Putamen (tissue), 1 donor: ENCODE data around the gene WBP1L.
"Not testable (repeated sequence)": the region's sequence is repeated elsewhere in the genome, so short reads cannot be mapped to it uniquely, and the experiment has no call there.

Experiments
- DNase-seq: peaks from one replicate; pipeline ENCODE4 v3.0.0-alpha.2; 2016; ENCODE audit warnings: low spot score

The WBP1L gene

GRCh38 chr10:102813017-102813541 is 69.3 kb downstream of the WBP1L start:
- DNase-seq, result no peak

DNA sequence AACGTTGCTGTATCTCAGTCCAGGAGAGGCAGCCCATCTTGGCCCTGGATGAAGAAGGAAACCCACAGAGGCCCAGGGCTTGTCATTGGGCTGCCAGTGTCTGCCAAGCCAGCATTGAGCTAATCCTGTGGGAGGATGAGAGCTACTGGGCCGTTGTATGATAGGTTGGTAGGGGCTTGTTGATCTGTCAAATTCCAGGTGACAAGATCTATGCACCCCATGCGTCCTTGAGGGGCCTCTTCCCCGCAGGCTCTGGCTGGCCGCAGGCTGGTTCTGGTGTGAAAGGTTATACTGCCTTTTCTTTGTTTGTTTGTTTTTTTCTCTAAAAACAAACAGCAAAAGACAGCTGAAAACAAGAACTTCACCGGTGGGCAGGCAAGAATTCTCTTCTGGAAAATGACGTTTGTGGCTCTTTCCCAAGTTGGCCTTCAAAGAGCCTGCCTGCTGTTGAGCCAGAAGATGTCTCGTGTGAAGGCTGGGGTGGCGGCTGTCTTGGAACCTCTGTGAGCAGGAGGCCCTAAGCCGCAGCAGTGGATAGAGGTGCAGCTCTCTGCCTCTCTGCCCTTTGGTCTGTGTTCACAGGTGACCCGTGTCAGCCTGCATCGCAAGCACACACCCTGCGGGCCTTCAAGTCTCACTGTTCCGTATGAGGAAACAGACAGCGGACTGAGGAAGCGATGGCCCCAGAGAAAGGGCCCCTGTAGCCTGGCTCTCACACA is 70.1 kb downstream of the WBP1L start:
- DNase-seq, result no peak

DNA sequence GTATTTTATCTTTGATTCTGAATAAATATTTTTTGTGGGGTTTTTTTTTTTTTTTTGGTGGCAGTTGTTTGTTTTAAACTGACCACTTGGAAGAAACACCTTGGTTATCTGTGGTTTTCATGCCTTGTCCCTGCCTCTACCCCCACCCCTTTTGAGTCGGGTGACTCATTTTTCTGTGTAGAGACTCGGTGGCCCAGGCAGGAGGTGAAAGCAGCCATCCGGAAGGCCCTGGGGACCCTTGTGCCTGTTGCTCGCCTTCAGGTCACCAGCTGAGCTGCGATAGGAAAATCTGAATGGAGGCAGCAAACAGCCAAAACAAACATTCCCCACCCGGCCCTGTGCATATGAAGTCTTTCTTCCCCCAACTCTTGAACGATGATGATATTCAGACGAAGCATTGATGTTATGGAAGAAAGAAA is 70.7 kb downstream of the WBP1L start:
- DNase-seq, result no peak

DNA sequence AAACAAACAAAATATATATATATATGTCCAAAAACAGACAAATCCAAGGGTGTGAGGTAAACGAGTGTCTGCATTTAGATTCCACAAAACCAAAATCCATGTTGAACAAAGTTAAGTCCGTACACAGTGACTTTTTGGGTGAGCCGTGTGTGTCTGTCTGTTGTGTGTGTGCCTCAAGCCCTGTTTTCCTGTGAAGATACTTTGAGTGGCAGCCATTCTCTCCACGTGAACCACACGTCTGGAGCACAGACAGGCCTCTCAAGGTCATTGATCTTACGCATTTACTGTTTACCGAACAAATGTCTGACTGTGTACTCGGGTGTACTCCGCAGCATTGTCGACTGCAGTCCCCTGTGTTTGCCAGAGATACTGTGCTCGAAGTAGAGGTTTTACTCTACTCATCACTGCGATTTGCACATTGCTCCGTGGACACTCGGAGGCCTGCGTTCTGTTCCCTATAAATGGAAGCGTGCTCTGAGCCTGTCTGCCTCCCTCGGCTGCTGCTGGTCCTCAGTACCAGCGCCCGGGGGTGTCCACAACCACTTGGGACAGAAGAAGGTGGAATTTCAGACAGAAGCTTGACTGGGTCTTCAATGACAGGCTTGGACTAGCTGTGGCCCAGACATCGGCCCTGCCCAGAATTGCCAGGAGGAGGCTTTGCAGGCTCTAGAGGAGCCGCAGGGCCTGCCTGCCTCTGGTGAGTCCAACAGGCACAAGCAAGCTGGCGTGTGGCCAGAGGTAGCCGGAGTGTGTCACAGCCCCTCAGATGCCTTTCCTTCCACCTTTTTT is 71.3 kb downstream of the WBP1L start:
- DNase-seq, result no peak

- DNase-seq, result peak; percentile 48
These were observed 72.2 kb downstream of the WBP1L start for GRCh38 chr10:102815790-102816549.

GRCh38 chr10:102817175-102817574 is 73.4 kb downstream of the WBP1L start:
- no peak for DNase-seq

DNA sequence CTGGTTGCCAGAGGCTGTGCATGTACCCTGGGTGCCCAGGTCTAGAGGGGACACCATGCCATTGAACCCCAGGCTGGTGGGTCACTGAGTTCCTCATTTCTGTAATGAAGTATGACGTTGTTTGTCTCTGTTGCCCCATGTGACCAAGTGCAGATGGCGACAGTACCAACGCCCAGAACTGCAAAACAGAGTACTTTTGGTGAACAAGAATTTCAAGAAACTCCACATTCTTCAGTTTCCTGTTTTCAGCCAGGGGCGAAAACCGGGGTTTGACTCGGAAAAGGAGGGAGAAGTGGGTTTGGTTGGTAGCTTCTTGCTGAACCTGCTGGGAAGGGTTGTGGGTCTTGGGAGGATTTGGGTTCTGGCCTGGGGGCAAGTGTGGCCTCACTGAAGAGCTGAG is 75.3 kb downstream of the WBP1L start:
- DNase-seq, result no peak

DNA sequence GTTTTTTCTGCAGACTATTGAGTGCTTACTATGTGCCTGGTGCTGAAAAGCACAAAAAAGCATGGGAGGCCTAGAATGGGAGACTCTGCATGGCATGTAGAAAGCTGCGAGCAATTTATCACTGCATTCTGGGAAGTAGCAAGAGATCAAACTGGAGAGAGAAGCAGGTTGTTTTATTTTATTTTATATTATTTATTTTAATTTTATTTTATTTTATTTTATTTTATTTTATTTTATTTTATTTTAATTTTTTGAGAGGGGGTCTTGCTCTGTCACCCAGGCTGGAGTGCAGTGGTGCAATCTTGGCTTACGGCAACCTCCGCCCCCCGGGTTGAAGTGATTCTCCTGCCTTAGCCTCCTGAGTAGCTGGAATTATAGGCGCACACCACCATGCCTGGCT is 76.3 kb downstream of the WBP1L start:
- DNase-seq, result not testable (repeated sequence)

GRCh38 chr10:102822222-102822621 is 78.5 kb downstream of the WBP1L start:
- no peak for DNase-seq

GRCh38 chr10:102824664-102825063 is 80.9 kb downstream of the WBP1L start:
- DNase-seq, result no peak

- DNase-seq, result no peak
These were observed 82.5 kb downstream of the WBP1L start for GRCh38 chr10:102826148-102826796.

- no peak for DNase-seq
These were observed 83.8 kb downstream of the WBP1L start for GRCh38 chr10:102827597-102827975.

- DNase-seq, result no peak
These were observed 87.7 kb downstream of the WBP1L start for GRCh38 chr10:102831322-102832071.

GRCh38 chr10:102832248-102832647 is 88.5 kb downstream of the WBP1L start:
- DNase-seq, result no peak

- no peak for DNase-seq
These were observed 89.2 kb downstream of the WBP1L start for GRCh38 chr10:102832987-102833386.

DNA sequence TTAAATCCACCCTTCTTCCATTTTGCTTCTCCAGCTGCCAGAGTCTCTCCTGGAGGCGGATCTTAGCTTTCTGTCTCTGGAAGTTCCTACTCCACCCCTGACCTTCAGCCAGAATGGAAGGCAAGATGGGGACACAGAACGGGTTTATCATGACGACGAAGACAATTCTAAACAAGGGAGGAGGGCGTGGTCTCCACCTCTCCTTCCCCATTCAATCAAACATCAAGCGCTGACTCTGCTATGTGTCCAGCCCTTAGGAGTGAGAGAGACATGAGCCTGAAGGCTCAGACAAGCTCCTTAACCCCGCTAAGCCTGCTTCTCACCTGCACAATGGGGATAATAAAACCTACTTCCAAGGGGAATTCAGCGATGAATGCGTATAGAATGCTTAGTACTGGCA is 90.4 kb downstream of the WBP1L start:
- DNase-seq, result no peak

DNA sequence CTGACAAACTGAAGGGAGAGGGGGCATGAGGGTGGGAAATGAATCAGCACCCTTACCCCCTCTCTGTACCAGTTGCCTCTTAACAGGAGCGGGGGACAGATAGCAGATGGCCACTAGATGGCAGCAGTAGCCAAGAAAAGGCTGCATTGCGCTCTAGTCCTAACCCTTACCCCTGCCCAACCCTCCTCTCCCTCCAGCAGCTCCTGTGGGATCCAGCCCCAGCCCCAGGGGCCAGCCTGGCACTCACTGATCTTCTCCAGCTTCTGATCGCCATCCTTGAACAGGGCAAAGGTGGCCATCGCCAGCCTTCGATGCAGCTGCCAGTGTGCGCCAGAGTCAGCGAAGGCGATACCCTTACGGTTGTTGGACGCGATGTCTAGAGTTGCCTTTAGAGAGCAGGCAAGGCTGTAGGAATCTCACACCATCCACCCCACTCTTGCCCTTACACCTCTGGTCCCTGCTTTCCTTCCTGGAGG is 91.3 kb downstream of the WBP1L start:
- DNase-seq, result peak; percentile 54

GRCh38 chr10:102837230-102837721 is 93.5 kb downstream of the WBP1L start, which contains the start of gene CYP17A1:
Gene CYP17A1 (minus strand): TSS chr10:102837413. CDS start chr10:102837361, 52 bp downstream.
- no peak for DNase-seq

DNA sequence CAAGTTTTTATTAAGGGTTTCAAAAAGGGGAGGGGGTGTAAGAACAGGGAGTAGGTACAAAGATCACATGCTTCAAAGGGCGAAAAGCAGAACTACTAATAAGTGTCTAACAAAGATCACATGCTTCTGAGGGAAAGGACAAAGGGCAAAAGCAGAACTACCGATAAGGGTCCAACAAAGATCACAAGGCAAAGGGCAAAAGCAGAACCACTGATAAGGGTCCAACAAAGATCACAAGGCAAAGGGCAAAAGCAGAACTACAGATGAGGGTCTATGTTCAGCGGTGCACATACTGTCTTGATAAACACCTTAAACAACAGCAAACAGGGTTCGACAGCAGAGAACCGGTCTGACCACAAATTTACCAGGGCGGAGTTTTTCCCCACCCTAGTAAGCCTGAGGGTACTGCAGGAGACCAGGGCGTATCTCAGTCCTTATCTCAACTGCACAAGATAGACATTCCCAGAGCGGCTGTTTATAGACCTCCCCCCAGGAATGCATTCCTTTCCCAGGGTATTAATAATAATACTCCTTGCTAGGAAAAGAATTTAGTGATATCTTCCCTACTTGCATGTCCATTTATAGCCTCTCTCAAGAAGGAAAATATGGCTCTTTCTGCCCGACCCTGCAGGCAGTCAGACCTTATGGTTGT is 94.7 kb downstream of the WBP1L start:
- not testable (repeated sequence) for DNase-seq

GRCh38 chr10:102841827-102842345 is 98.1 kb downstream of the WBP1L start:
- DNase-seq, result no peak
